HT-29 (cell line): ENCODE data around the gene TNFRSF6B. TPM values are rescaled to one million over a fixed set of nuclear protein-coding genes. Genes with fewer than 3 reads are reported as not detected.
"Not testable (repeated sequence)": the region's sequence is repeated elsewhere in the genome, so short reads cannot be mapped to it uniquely, and the experiment has no call there.

Source experiments
- DNase-seq: peaks from one replicate; pipeline ENCODE4 v3.0.0-alpha.2; 2015; ENCODE audit warnings: low spot score
- total RNA-seq: library from RNA; depleted of rRNA; stranded (reverse); fragments of >200 nt; shearing (Covaris generic); gene quantifications from 2 replicates; pipeline ENCODE4 v1.2.3, GENCODE V29; 2014; rRNA removed

Gene TNFRSF6B, protein sequence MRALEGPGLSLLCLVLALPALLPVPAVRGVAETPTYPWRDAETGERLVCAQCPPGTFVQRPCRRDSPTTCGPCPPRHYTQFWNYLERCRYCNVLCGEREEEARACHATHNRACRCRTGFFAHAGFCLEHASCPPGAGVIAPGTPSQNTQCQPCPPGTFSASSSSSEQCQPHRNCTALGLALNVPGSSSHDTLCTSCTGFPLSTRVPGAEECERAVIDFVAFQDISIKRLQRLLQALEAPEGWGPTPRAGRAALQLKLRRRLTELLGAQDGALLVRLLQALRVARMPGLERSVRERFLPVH
- total RNA-seq: 4.1 and 4.9 TPM in 2 replicates

DNA sequence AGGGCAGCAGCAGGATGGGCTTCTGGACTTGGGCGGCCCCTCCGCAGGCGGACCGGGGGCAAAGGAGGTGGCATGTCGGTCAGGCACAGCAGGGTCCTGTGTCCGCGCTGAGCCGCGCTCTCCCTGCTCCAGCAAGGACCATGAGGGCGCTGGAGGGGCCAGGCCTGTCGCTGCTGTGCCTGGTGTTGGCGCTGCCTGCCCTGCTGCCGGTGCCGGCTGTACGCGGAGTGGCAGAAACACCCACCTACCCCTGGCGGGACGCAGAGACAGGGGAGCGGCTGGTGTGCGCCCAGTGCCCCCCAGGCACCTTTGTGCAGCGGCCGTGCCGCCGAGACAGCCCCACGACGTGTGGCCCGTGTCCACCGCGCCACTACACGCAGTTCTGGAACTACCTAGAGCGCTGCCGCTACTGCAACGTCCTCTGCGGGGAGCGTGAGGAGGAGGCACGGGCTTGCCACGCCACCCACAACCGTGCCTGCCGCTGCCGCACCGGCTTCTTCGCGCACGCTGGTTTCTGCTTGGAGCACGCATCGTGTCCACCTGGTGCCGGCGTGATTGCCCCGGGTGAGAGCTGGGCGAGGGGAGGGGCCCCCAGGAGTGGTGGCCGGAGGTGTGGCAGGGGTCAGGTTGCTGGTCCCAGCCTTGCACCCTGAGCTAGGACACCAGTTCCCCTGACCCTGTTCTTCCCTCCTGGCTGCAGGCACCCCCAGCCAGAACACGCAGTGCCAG lies at the start of gene TNFRSF6B:
TNFRSF6B (plus strand) TSS at position 25 of the 729 bp plus-strand sequence; CDS start at position 141, 116 bp downstream.
- no peak for DNase-seq

DNA sequence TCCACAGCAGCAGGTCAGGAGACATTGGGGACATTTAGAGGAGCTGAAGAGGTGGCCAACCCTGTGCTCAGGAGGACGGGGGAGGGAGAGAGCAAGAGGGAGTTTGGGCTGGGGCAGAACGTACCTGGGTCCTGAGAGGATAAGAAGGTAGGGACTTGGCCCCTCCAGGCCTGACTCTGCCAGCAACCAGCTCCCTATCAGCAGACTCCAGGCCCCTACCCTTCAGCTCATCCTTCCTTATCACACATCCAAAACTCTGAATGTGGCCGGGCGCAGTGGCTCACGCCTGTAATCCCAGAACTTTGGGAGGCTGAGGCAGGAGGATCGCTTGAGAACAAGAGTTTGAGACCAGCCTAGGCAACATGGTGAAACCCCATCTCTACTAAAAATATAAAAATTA lies 48.3 kb upstream of the TNFRSF6B start:
- DNase-seq: no peak

DNA sequence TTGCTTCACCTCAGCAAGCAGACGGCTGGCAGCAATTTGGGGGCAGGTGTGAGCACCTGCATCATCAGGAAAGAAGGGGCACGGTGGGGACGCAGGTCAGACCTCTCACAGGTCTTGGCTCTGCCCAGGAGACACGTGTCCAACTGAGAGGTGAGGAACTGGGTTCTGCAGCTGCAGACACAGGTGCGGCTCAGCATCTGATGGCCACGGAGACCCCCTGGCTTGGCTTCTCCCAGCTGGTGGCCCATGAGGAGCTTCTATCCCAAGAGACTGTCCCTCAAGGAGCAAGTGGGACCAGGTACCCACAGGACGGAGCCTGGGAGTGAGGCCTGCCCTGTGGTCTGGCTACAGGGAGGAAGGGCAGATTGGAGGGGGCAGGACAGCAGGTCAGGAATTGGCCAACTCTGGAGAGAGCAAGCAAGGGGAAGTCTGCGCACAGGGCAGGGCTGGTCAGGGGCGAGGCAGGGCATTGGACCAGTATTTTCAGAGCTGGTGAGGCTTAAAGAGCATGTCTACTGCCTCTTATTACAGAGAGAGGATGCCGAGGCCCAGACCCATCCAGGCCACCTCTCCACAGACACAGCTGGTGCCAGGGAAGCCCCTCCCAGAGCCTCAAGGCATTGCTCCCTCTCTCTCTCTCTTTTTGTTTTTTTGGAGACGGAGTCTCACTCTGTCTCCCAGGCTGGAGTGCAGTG lies 47.4 kb upstream of the TNFRSF6B start:
- no peak for DNase-seq

DNA sequence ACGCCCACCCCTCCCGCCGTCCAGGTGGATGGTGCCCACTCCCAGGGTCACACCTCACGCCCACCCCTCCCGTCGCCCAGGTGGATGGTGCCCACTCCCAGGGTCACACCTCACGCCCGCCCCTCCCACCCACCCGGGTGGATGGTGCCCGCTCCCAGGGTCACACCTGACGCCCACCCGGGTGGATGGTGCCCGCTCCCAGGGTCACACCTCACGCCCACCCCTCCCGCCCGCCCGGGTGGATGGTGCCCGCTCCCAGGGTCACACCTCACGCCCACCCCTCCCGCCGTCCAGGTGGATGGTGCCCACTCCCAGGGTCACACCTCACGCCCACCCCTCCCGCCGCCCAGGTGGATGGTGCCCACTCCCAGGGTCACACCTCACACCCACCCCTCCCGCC lies 46.0 kb upstream of the TNFRSF6B start:
- DNase-seq: not testable (repeated sequence)

DNA sequence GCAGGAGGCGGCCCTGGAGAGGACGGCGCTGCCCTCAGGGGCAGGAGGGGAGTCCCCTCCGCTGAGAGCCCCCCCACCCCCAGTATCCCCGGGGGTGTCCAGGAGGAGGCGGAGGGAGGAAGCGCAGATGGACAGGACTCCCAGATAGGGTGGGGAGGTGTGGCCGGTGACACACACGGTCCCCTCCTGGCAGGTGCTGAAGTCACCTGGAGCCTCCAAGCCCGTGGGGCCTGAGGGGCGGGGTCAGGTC lies 44.6 kb upstream of the TNFRSF6B start:
- no peak for DNase-seq

DNA sequence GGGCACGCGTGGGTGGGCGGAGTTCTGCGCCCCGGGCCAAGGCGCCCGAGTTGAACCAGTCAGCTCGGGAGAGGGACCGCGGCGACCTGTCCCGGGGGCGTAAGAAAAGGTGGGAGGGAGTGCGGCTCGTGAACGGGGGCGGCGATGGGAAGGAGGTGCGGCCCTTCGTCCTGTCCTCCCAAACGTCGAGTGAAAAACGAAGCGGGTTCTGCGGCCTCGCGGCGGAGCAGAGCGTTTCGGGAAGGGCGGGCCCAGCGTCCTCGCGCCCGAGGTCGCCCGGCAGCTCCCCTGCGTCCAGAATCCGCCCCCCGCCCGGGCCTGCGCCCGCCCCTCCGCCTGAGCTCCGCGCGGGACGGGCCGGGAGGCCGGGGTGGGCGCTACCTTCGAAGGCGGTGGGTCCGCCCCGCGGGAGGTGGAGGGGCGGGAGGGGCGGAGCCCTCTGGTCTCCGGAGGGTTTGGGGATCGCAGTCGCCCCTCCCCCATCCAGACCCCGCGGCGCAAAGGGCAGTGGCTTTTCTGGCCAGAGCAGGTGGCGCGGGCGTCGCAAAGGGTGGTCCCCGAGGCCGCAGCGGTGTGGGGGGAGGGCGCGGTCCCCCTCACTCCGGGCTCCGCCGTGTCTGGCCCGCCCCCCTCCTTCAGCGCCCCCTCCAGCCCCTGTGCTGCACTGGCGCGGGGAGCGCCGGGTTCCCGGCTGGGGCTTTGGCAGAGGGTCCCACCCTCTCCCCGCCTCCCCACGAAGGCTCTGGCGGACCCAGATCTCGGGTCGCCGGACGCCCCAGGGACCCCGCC lies 44.1 kb upstream of the TNFRSF6B start:
- no peak for DNase-seq

DNA sequence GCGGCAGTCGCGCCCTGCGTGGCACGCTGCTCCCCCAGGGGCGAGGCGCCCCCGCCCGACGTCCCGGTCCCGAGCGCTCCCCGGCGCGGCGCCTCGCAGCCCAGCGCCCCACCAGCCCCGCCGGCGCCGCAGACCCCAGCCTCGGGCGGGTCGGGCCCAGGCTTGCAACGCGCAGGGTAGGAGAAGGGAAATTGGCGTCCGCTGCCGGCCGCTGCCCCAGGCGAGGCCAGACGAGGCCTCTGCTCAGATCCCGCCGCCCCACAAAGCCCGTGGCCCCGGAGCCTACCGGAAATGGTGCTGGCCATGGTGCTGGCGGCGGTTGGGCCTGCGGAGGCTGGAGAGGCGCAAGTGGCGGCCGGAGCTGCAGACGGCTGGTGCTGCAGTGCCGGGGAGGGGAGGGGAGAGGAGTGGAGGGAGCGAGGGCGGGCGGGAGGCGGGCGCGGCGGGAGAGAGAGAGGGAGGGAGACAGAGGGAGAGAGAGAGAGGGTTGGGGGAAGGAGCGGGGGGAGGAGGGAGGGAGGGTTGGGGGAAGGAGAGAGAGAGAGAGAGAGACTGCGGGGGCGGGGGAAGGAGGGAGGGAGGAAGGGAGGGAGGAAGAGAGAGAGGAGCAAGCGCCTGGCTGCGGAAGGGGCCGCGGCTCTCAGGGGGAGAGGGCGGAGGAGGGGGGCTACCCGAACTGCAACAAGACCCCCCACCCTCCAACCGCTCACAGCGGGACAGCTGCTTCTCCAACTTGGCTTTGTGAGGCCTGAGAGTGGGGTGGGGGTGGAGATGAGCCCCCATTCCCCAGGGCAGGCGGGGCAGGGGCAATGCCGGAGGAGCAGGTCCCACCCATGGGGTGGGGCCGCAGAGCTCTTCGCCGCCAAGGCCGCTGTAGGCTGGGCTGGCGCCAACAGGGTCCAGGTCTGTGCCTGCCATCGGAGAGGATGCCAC lies 43.1 kb upstream of the TNFRSF6B start, which contains the start of gene STMN3:
STMN3 (minus strand) TSS at position 384 of the 933 bp plus-strand sequence; CDS start at position 305, 79 bp downstream.
- DNase-seq: peak; percentile 65

DNA sequence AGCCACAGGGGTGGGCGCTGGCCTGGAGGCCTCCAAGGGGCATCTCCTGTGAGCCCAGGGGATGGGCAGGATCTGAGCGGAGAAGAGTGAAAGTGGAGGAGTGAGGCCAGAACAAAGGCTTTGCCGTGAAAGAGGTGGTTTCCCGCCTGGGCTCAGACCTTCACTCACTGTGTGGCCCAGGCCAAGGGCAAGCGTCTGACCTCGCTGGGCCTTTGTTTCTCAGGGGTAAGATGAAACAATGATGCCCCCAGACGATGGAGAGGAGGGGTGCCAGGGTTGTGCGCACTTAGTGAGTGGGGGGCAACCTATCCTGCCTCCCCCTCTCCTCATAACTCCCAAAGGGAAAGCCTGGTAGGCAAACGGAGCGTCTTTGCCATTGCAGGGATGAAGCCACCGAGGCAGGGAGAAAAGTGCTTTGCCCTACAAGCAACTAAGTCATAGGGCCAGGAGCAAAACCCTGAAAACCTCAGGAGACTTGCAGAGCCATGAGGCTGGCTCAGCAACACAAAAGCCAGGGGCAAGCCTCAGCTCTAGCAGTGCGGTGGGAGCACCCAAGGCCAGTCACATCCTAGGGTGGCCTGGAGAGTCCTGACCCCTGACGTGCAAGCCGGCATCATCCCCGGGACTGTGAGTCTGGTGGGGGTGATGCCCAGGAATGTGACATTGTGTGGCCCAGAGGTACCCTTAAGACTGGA lies 42.3 kb upstream of the TNFRSF6B start:
- DNase-seq: no peak

DNA sequence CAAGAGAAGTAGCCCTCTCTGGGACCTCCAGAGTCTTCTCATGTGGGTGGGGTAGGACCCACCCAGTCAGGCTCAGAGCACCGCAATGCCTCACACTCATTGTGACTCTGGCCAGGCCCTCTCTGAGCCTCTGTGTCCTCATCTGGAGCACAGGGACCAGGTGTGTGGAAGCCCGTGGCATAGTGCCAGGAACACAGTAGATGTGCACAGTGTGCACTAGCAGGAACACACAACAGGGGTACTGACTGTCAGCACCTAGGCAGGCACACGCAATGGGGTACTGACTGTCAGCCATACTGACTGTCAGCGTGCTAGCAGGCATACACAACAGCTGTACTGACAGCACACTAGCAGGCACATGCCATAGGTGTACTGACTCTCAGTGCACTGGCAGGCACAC lies 41.2 kb upstream of the TNFRSF6B start:
- DNase-seq: no peak

DNA sequence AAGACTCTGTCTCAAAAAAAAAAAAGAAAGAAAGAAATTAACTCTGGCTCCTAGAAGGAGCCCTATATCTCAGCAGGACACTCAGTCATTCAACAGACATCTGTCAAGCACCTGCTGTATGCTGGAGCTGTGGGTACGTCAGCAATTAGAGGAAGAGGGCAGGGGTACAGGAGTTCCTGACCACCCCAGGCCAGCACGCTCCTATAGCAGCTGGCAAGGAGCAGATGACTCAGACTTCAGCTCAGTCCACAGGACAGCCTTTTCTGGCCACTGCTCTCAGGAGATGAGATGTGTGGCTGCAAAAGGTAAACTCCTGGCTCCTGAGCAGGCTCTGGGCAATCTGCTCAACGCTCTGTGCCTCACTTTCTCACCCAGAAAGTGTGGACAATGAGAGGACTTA lies 40.0 kb upstream of the TNFRSF6B start:
- no peak for DNase-seq

DNA sequence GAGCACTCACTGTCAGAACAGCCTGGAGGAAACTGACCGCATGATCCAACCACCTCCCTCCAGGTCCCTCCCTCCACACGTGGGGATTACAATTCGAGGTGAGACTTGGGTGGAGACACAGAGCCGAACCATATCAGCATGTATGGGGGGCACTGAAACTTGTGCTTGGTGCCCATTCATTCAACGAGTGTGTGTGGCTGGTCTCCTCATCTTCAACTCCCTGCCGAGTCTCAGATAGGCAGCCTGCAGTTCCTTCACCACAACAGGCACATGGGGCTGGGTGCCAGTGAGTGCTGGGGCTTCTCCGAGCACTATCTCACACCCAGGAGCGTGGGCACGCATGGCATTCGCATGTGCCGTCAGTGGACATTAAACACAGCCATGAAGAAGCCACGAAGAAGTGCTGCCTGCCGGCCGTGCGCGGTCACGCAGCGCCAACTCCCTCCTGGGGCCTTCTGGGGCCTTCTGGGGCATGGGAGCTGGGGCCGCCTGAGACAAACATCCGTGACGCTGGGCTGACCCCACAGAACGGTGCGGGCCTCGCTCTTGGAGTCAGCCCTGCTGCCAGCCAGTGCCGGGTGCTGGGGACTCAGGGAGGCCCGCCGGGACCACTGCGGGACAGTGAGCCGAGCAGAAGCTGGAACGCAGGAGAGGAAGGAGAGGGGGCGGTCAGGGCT lies 39.1 kb upstream of the TNFRSF6B start:
- no peak for DNase-seq

DNA sequence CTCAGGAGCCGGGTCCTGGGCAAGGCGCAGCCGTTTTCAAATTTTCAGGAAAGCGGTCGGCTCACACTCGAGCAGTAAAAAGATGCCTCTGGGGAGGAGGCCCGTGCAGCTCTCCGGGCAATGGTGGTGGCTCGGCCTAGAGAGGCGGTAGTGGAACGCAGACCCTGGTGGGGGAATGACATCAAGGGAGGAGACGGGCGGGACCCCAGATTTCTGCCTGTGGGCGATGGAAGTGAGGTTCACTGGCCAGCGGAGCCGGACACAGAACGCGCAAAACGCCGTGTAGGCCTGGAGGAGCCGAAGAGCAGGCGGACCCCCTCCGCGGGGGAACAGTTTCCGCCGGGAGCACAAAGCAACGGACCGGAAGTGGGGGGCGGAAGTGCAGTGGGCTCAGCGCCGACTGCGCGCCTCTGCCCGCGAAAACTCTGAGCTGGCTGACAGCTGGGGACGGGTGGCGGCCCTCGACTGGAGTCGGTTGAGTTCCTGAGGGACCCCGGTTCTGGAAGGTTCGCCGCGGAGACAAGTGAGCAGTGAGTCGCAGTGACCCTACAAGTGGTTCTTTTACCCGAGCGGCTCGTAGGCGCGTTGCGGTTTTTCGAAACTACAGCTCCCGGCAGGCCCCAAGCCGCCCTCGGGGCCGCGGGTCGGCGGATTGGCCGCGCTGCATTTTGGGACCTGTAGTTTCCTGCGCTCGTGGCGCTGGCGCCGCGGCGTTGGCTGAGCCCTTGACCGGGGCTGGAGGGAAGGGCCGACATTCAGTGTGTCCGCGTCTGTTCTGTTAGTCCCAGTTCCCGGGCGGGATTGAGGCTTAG lies 38.3 kb upstream of the TNFRSF6B start, which contains the start of gene RTEL1:
RTEL1 (plus strand) TSS at position 376 of the 812 bp plus-strand sequence. CDS start 1,091 bp downstream, outside the sequence.
- DNase-seq: peak; percentile 98

DNA sequence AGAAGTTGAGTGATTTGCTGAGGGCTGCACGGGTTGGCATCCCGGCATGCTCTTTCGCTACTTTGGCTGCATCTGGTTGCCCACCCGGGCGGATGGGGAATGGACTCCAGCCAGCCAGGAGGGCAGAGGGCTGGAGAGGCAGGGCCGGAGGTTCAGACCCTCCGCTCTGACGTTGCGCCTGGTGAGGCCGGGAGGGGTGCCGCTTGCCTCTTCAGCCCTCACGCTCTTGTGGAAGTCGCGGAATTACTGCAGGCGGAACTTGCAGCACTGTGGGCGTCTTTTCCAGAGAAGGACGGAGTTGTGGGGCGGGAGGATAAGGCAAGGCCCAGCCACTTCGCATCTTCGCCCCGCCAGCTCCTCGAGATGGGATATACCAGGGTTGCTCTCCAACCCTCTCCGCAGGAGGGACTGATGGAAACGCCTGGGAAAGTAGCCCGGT lies 37.7 kb upstream of the TNFRSF6B start:
- DNase-seq: no peak

DNA sequence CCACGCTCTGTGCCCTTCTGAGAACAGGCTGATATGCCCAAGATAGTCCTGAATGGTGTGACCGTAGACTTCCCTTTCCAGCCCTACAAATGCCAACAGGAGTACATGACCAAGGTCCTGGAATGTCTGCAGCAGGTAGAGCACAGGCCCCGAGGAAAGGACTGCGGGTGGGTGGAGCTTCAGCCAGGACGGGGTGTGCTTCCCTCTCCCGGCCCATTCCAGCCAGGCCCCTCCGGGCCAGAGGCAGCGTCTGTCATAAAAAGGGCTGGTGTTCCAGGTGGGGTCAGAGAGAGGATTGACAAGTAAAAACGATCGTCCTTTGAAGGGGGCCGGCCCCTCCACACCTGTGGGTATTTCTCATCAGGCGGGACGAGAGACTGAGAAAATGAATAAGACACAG lies 37.1 kb upstream of the TNFRSF6B start:
- no peak for DNase-seq

DNA sequence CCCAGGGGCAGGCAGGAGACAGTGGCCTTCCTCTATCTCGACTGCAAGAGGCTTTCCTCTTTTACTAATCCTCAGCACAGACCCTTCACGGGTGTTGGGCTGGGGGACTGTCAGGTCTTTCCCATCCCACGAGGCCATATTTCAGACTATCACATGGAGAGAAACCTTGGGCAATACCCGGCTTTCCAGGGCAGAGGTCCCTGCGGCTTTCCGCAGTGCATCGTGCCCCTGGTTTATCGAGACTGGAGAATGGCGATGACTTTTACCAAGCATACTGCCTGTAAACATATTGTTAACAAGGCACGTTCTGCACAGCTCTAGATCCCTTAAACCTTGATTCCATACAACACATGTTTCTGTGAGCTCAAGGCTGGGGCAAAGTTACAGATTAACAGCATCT lies 36.3 kb upstream of the TNFRSF6B start:
- not testable (repeated sequence) for DNase-seq

DNA sequence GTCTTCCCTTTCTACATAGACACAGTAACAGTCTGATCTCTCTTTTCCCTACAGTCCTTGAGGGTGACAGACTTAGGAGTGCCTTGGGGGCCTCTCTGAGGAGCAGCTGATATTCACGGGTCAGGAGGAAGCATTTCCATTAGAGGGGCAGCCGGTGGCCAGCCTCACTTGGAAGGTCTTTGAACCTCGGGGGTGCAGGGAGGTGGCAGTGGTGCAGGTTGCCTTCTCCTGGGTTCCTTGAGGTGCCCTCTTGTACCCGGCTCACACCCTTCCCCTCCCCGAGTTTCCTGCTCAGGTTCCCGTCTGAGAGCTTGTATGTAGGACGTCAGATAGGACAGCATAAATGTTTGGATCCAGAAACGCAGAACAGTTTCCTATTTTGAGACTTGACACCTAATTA lies 35.8 kb upstream of the TNFRSF6B start:
- no peak for DNase-seq

DNA sequence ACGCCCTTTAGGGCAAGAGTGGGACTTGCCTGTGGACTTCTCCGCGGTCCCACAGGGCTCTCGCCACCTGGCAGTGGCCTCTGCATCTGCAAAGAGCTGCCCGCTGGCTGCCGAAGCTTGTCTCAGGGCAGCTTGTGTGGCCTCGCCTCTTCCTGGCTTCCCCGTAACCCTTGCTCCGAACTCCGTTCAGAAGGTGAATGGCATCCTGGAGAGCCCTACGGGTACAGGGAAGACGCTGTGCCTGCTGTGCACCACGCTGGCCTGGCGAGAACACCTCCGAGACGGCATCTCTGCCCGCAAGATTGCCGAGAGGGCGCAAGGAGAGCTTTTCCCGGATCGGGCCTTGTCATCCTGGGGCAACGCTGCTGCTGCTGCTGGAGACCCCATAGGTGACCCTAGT lies 35.3 kb upstream of the TNFRSF6B start:
- no peak for DNase-seq
